GM21723 (cell line): Measurements from ENCODE around the gene TECTA.
"Not testable (repeated sequence)": the region's sequence is repeated elsewhere in the genome, so short reads cannot be mapped to it uniquely, and the experiment has no call there.

Experiments used
- ATAC-seq: cut with Tn5 transposase; IDR thresholded peaks from one replicate; pipeline ENCODE4 v1.9.1; 2021; ENCODE audit warnings: mild to moderate bottlenecking, moderate library complexity; ENCODE audit not compliant: unreplicated experiment

The TECTA gene

DNA sequence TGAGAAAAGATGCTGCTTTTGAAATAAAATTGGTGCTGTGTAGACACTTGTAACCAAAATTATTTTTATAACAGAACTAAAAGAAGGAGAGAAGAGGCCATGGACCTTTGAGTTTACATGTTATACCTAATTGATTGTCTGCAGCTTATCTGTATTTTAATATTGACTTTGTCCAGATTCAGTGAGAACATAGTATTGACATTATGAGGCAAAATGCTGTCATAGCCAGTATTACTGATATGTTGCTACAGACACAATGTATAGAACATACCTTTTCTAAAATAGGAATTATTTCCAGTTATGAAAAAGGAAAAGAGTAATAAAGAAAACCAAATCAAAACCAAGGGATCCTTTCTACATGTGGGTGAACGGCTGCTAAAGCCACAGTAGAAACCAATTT is 11.5 kb upstream of the TECTA start:
- no peak for ATAC-seq

DNA sequence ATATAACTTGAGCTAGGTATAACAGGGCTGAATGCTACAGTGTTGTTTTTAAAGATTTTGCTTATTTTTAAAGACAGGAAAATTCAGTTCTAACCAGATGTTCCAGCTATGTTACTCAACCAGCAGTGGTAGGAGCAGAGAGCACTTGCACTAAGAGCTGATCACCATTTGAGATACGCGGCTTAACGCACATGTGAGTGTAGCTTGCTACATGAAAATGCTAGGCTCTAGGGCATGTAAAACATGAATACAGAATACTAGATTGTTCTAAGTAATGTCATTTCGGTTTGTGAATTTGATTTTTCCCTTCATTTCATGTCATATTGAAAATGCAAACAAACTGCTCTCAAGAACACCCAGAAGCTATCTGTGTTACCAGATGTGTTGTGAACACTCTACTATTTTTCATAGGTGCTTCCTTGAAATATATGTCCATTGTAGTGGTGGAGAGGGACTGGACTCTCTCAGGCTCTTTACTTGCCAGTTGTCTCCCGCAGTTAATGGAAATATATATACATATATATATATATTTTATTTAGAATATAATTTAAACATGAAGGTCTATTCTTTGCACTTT is 10.8 kb upstream of the TECTA start:
- ATAC-seq = no peak

DNA sequence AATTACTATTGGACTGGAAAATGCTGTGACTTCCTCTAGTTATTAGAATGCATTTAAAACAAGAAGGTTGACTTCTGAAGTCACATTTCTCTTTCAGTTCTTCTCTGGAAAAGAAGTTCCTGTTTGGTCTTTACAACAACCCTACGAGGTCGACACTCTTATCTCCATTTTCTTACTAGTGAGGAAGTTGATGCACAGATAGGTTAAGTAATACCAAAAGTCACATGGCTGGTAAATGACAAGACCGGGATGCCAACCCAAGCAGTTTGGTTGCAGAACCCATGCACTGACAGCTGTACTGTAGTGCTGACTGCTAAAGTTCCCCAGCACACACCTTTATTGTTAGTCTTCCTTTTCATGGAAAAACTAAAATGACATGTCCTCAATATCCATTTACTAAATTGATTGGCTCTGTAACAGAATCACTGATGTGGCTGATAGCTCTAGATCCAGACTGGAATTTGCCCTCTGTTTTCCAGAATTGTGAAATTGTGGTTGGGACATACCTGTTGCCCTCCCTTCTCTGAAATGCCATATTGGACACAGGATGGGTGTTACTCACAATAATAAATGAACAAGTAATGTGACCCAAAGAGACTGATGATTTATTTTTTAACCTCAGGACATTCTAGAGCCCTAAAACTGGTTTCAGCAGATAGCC is 9.4 kb upstream of the TECTA start:
- ATAC-seq = no peak

DNA sequence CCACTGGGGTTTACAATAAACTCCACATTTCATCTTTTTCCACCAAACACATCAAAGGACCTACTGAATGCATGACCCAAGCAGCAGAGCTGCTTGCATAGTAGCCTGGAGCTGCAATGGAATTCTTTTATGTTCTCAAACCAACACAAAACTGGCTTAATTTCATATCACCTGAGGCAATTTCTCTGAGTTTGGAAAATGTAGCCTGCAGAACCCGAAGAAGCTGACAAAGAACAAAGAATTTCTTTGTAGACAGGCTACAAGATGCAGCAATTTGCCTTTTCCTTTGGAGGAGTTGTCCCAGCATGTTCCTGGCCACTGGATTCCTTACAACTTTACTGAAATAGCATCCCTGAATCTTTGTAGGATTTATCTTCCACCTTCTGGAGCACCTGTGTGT is 5.5 kb upstream of the TECTA start:
- no peak for ATAC-seq

DNA sequence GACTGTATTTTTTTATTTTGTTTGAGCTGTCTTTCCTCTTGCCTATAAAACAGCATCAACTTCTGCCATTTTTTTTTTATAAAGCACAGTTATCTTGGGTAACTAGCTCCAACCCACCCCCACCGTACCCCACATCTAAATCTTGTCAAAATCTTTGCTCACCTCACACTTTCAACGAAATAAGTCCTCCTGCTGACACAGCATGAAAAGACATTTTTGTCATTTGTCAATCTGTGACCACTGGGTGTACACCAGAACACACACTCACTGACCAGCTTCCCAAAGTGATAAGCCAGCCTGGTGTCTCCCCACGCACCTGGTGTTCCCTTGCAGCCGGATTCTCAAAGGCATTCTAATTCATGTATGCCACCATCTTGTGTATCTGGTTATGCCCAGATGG is 1.7 kb upstream of the TECTA start:
- no peak for ATAC-seq

DNA sequence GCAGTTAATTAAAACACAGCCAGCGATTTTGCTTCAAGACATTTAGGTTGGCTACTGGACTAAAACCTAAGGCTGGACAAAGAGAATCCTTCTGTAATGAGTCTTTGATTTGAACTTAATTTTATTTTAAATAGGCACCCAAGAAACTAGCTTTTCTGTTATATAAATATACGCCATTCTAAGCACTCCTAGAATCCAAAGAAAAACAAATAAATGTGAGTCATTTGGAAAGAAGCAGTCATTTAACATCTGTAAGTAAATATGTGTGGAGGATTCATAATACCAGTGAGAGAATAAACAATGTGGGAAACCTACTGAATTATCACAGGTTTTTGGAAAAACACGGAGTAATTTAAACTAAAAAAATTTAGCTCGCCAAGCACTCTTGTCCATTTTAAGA is 1.2 kb upstream of the TECTA start:
- ATAC-seq = no peak

DNA sequence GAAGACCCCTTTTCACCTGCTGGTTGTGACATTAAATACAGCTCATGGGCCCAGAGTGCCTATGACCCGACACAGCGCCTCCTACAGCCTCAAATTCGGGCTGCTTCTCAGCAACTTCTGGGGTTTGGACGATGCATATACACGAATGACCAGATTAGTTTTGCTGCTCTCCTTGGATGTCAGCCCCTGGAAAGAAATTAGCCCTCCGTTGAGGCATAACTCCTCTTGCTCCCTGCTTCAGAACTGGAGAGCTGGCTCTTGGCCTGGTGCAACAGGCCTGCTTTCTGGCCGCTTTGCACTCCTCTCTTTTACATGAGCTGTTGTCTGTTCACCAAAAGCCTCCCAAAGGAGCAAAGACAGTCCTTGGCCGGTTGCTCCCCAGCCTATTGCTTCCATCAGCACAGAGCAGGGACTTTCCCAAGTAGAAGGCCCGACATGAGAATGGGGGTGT is 3.3 kb downstream of the TECTA start:
- no peak for ATAC-seq

DNA sequence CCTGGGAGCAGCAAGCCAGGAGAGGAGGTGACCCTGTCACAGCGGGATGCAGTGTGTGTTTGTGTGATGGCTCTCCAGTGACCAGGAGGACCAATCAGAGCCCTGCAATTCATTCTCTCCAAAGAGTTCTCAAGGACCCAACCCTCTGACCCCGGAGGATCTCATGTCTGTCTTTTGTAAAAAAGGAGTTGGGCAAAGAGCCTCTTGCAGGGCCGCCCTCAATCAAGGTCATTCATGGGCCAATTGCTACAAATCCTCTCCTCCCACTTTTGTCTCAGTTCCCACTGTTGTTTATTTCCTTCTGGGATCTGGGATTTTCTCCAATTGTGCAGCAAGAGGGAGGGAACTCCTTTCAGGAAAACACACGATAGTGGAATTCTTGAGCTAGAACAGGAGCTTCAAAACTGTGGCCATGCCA is 4.0 kb downstream of the TECTA start:
- ATAC-seq = no peak

DNA sequence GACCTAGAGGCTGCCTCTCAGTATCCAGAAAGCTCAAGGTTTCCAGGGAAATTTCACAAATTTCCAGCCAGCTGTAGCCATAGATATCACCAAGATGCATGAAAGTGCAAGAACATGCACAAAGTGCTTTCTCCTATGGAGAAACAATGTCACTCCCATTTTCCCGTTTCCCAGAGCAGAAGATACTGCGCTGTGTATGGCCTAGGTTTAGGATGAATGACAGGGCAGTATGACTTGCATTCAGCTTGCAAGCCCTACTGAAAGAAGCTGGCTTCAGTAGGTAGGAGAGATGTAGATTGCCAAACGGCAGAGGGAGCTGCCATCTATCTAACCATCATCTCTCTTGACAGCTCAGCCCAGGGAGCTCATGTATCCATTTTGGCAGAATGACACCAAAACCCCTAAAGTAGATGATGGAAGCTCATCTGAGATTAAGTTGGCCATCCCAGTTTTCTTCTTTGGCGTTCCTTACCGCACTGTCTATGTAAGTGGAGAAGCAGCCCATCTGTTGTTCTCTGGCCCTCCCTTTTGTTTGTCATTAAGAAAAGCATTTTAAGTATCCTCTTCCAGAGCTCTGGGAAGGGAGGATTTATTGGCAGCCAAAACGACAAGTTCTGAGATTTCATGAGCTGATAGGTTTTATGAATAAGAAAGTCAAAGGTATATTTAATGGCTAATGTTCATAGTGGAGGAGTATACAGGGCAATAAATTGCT is 4.6 kb downstream of the TECTA start:
- ATAC-seq = no peak

DNA sequence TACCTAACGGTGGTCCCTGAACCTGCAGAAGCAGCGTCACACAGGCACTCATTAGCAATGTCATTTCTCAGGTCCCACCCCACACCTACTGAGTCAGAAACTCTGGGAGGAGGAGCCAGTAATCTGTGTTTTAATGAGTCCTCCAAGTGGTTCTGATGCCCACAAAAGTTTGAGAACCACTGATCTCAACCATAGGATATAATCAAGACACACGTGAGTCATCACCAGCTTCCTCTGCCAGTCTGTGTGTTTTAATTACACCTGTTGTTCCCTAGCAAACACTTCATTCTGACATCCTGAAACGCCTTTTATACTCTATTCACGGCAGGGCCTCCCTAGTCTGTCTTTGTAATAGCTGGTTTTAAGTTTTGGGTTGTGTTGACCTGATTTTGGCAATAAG is 5.8 kb downstream of the TECTA start:
- no peak for ATAC-seq

DNA sequence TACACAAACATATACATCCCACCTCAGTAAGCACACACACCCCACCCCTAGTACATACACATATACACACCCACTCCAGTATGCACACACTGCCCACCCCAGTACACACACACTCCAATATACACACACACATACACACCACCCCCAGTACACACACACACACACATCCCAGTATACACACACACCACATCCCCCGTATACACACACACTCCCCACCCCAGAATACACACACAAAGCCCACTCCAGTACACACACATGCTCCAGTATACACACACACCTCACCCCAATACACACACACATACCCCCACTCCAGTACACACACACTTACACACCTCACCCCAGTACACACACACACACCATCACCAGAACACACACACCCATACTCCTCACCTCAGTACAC is 7.4 kb downstream of the TECTA start:
- ATAC-seq = no peak

DNA sequence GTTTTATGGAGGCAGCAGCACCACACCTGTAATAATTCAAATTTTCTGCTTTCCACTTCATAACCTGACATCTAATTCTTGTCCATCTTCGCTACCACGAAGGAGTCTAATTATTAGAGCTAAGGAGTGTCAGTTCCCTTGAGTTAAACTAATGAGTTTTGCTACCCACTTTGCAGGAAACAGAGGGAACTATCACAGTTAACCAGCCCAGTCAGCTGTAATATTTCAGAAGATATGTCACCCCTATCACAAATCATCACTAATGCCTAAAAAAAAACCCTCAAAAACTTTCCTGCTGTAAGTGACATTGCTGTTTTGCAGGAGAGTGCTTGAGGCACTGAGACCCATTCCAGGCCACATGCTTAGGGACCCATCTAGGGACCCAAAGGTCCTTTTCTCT is 8.4 kb downstream of the TECTA start:
- no peak for ATAC-seq

DNA sequence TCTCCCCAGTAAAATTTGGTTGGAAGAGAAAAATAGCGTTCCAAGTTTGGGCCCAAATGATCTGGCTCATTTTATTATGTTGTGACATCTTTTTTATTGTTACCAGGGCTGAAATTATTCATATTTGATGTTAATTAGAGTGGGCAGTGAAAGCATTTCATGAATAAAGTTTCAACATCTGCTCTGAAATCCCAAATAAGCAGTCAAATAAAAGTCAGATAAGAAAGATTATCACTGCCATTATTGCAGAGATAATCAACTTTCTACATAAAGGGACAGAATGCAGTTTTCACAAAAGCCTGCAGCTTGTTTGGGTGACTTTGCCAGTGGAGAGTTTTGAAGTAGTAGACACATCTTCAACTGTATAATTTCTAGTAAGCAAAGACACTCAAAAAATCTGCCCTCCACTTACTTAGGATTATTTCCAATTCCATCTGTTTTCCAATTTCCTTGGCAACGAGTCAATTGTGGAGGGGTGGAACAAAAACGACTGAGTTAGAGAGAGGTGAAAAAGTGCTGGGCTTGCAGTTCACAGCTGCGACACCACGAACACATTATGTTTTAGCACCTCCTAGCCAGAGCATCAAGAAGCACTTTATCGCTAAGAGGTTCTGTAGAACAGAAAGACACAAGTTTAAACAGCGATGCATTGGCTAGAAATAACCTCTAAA is 9.0 kb downstream of the TECTA start:
- no peak for ATAC-seq

DNA sequence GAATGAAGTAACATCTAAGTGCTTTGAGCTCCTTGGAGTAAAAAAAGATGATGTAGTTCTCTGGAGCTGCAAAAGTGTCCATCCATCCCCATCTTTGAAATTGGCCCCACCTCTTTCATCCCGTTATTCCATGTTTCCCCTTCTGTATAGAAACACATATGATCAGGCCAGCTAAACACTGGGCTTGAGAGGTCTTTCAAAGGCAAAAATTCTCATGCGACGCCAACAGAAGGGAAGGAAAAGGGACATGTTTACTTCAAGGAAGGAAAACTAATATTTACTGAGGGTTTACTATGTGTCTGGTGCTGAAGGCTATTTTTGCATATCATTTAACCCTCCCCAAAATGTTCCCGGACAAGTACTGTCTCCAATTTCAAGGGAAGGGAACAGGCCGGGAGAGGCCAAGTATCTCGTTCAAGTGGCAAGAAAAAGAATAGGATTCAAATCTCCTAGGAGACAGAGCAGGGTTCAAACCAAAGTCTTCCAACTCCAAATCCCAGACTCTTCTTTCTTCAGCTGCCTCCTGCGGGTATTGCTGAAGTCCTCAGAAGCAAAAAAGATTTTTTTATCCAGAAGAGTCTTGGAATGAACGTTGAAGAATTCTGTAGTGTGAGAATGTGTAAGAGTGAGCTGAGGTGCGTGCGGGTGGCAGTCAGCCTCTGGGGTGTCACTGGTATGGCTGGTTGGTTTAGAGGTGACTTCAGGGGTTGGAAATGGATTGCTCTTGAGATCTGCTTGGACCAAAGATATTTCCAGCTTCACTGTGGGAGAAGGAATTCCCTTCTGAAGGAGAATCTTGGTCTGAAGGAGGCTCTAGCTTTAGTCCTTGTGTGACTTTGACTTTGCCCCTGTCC is 10.1 kb downstream of the TECTA start:
- no peak for ATAC-seq

DNA sequence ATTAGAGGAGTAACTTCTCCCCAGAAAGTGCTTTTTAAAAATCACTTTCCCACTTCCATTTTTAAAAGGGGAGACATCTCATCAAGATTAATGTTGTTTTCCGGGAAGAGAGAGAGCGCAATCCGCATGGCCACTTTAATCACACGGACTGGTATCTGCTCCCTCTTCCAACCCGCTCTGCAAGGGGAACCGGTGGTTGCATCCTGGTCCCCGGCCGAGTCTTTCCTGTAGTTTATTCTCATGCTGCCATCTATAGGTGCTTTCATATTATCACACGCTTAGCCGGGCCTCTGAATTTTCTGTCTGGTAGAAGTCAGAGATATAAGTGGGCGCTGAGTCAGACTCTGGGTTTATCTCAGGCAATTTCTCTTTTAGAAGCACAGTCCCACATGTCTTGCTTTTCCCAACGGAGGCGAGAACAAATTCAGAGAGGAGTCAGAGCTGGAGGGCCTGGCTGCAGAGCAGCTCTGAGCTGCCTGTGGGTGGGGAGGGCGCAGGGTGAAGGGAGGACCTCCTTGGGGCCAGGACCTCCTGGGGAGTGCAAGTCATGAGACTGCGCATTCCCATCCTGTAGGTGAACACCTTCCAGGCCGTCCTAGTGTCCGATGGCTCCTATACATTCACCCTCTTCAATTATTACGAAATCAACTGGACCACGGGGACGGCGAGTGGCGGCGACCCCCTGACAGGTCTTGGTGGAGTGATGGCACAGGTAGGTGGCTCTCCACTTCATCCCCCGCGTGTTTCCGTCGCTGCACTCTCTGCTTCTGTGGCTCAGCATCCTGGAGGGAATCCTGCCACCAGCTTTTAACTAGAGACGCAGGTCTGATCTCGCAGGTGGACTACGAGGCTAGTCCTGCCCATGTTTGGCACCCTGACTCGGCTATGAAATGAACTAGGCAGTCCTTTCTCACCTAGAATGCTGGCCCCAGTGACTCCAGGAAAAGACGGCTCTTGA is 11.7 kb downstream of the TECTA start:
- ATAC-seq = no peak

DNA sequence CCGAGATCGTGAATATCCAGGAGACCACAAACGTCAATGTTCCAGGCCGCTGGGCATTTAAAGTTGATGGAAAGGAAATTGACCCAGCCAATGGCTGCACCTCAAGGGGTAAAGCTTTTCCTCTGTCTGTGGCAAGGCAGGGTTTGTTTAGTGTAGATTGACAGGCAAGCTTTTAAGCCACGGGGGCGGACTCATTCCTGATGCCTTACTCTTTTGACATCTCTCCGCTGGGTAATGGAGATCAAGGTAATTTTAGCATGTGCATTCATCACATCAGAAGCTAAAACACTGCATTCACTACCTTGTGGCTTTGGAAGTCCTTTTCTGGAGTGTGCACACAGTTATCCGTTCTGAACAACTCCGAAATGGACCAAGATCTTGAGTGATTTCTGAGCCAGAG is 12.6 kb downstream of the TECTA start:
- no peak for ATAC-seq

DNA sequence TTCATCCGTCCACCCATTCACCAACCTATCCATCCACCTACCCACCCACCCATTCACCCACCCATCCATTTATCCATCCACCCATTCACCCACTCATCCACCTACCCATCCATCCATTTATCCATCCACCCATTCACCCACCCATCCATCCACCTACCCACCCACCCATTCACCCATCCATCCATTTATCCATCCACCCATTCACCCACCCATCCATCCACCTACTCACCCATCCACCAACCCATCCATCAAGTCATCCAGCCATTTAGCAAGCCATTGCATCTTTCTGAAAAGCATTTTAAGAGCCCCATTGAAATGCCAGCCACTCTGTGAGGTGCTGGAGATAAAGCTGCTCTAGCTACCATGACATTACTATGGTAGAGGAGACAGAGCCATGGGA is 14.0 kb downstream of the TECTA start:
- not testable (repeated sequence) for ATAC-seq

DNA sequence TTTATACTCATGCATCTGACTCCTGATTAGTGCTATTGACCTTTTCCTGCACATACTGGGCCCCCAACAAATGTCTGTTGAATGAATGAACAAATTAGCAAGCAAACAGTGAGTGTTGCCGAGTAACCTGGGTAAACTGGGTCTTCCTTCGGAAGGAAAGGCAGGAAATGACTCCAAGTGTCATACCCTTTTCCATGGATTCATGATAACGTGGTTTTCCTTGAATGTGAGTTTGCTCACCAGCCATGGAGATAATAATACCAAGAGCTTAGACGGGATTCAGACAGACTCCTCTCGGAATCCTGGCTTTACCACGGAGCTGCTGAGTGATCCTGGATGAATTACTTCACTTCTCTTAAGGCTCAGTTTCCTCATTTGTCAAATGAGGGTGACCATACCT is 16.7 kb downstream of the TECTA start:
- no peak for ATAC-seq

DNA sequence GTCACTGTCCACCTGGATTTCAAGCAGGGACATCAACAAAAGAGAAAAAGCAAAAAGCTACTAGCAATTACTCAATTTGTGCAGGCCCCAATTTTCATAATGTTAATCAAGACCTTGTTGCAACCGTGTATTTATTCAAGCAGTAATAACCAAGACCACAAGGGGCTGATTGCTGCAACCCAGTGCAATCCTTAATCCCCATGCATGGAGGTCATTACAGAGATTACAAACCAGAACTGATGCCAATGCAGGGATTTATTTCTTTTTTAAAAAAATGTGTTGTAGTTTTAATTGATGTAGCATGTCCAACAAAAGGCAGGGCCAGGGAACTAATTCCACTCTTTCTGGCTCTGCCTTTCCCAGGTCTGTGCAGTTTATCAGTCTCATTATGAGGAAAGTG is 18.4 kb downstream of the TECTA start:
- no peak for ATAC-seq

DNA sequence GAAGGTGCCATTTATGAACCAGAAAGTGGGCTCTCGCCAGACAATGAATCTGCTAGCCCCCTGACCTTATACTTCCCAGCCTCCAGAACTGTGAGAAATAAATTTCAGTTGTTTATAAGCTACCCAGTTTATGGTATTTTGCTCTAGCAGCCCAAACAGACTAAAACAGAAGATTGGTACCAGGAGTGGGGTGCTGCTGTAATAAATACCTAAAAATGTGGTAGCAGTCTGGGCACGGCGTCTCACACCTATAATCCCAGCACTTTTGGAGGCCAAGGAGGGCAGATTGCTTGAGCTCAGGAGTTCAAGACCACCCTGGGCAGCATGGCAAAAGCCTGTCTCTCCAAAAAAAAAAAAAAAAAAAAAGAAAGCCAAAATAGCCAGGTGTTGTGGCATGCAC is 21.3 kb downstream of the TECTA start:
- ATAC-seq = no peak
